ENCODE results near the gene VEZF1.
A peak's percentile ranks its signal among the peaks of the same experiment; 100 is the strongest.

Gene VEZF1

DNA sequence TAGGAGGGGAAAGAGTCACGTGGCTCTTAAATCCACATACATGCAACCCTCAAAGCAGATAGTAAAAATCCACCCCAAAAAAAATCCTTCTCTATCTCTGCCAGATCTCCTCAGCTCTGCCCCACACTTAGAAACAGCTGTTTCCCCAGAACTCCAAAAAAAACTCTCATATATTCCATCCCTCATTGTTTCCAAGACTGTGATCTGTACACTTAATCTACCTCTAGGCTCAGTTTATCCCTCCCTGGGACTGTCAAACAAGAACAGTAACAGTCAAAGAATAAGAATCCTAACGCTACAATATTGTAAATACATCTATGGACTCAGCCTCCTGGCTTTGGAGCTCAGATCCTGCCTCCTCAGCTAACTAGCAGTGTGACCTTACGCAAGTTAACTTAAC is 44.4 kb downstream of the VEZF1 start:
- no peaks in the 10 kb centered on the region for H3K79me2 ChIP-seq (ENCODE audit: insufficient read depth, low read depth)
- H3K27ac ChIP-seq, result no peak overlapping the region
- H3K27me3 ChIP-seq (ENCODE audit: insufficient read depth, low read depth), result peaks cover 43% of the 10 kb centered on the region
- no peak overlapping the region for H3K9ac ChIP-seq
- no peak overlapping the region for H3K4me3 ChIP-seq (IDR thresholded peaks at IDR 0.05; ENCODE audit: insufficient read depth, low read depth, low read length)
- H3K4me2 ChIP-seq, result no peak overlapping the region
- peaks cover 68% of the 10 kb centered on the region for H3K4me1 ChIP-seq (ENCODE audit: low read depth, poor library complexity, severe bottlenecking)
- no peak for TF ChIP-seq CTCF (conservative IDR thresholded peaks at IDR 0.05; ENCODE audit: low read depth, low read length)
- H3K36me3 ChIP-seq (ENCODE audit: insufficient read depth), result no peaks in the 10 kb centered on the region
- no peaks in the 10 kb centered on the region for H4K20me1 ChIP-seq (ENCODE audit: insufficient read depth)
- no peak overlapping the region for H2AFZ ChIP-seq (ENCODE audit: low read depth)

GRCh38 chr17:57943140-57943539 is 44.9 kb downstream of the VEZF1 start:
- Histone ChIP-seq H3K79me2 (ENCODE audit: insufficient read depth, low read depth) (no peaks in the 10 kb centered on the region), H2AFZ (ENCODE audit: low read depth) (no peak overlapping the region), H3K27me3 (ENCODE audit: insufficient read depth, low read depth) (peaks cover 38% of the 10 kb centered on the region), H3K27ac (no peak overlapping the region), H3K4me3 (IDR thresholded peaks at IDR 0.05; ENCODE audit: insufficient read depth, low read depth, low read length) (no peak overlapping the region), H3K4me2 (no peak overlapping the region), H4K20me1 (ENCODE audit: insufficient read depth) (no peaks in the 10 kb centered on the region), H3K9ac (no peak overlapping the region), H3K36me3 (ENCODE audit: insufficient read depth) (no peaks in the 10 kb centered on the region), H3K4me1 (ENCODE audit: low read depth, poor library complexity, severe bottlenecking) (peaks cover 68% of the 10 kb centered on the region)
- no peak for TF ChIP-seq CTCF (conservative IDR thresholded peaks at IDR 0.05; ENCODE audit: low read depth, low read length)

- Histone ChIP-seq H3K36me3 (ENCODE audit: insufficient read depth) (no peaks in the 10 kb centered on the region), H3K4me3 (IDR thresholded peaks at IDR 0.05; ENCODE audit: insufficient read depth, low read depth, low read length) (no peak overlapping the region), H4K20me1 (ENCODE audit: insufficient read depth) (no peaks in the 10 kb centered on the region), H3K27me3 (ENCODE audit: insufficient read depth, low read depth) (peaks cover 28% of the 10 kb centered on the region), H3K9ac (no peak overlapping the region), H2AFZ (ENCODE audit: low read depth) (no peak overlapping the region), H3K4me1 (ENCODE audit: low read depth, poor library complexity, severe bottlenecking) (peaks cover 60% of the 10 kb centered on the region), H3K79me2 (ENCODE audit: insufficient read depth, low read depth) (no peaks in the 10 kb centered on the region), H3K4me2 (no peak overlapping the region), H3K27ac (no peak overlapping the region)
- no peak for TF ChIP-seq CTCF (conservative IDR thresholded peaks at IDR 0.05; ENCODE audit: low read depth, low read length)
Measured at GRCh38 chr17:57941384-57942370, 46.4 kb downstream of the VEZF1 start.

DNA sequence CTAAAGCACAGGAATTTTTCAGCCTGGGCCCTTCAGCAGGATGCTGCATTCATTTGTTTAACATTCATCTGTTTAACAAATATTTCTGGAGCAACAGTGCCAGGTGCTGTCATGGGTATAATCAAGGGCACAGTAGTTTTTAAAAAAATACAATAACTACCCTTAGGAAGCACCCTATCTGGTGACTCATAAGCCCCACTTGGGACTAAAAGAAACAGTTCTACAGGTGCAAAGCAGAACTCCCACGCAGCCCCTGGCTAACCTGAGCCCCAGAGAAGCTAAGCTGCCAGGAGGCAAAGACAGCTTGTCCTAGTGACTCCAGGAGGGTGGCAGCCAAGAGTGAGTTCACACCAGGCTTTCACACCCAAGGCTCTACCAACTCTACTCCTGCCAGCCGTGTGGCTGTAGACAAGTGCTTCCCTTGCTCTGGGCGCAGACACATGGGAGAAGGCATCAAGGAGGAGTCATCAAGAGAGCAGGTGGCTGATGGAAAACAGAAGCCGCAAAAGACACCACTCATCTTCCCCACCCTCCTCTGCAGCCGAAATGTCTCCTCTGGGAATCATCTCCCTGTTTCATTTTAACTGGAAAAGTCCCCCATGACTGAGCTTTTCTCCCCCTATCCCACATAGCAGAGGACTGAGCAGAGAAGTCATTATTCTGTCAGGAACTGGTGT is 47.3 kb downstream of the VEZF1 start:
- no peaks in the 10 kb centered on the region for H3K36me3 ChIP-seq (ENCODE audit: insufficient read depth)
- no peak overlapping the region for H2AFZ ChIP-seq (ENCODE audit: low read depth)
- no peak overlapping the region for H3K27ac ChIP-seq
- H4K20me1 ChIP-seq (ENCODE audit: insufficient read depth), result no peaks in the 10 kb centered on the region
- peak overlapping the region; percentile 61; the same call in 1 of the 2 replicates for H3K4me2 ChIP-seq
- H3K4me3 ChIP-seq (IDR thresholded peaks at IDR 0.05; ENCODE audit: insufficient read depth, low read depth, low read length), result no peak overlapping the region
- no peak overlapping the region for H3K9ac ChIP-seq
- H3K79me2 ChIP-seq (ENCODE audit: insufficient read depth, low read depth), result no peaks in the 10 kb centered on the region
- no peak for TF ChIP-seq CTCF (conservative IDR thresholded peaks at IDR 0.05; ENCODE audit: low read depth, low read length)
- H3K4me1 ChIP-seq (ENCODE audit: low read depth, poor library complexity, severe bottlenecking), result peaks cover 51% of the 10 kb centered on the region
- H3K27me3 ChIP-seq (ENCODE audit: insufficient read depth, low read depth), result peaks cover 25% of the 10 kb centered on the region
